NCI-H2171 treated with DMSO at 0.1 percent for 48 hours (cell line): Measurements from ENCODE around the gene ZNF22.

Experiments used
- DNase-seq: peaks from one replicate; lab custom pipeline; 2025; lab: John Stamatoyannopoulos, UW

The ZNF22 gene

DNA sequence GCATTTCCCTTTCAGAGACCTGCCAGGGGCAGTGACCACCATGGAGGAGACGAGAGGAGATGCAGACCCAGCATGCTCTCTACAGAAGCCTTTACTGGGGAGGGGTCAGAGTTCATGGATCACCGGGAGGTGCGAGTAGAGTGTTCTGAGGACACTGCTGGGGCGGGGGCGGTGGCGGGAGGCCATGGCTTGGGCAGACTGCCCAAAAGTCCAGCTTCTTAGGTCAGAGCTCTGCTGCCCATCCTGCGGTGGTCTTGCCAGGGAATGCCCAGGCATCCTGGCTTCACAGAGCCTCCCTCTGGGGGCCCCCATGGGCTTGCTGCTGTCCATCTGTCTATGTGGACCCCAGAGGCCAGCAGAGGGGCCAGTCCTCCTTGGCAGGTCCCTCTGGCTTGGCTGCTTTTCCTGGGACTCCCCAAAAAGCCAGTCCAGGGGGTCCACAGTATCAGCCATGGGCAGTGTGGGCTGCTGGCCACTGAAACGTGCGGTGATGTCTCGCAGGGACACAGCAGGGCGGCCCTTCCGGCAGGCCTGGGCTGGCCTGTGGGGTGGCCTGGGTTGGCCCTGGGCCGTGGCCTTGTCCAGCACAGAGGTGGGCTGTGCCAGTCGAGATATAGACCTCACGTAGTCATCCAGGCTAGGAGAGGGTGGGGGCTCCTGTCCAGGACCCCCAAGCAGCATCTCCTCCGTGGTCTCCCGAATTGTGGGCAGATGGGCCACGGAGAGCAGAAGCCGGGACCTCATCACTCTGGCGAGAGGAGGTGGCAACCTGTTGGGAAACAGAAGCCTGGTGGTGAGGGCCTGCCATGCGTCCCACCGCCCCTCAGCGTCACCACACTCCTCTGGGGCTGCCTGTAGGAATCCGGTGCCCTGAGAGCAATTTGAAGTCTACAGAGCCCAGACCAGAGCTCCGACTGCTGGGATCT is 23.2 kb upstream of the ZNF22 start:
- no peak for DNase-seq

GRCh38 chr10:44978213-44978569 is 22.5 kb upstream of the ZNF22 start:
- DNase-seq = no peak

DNA sequence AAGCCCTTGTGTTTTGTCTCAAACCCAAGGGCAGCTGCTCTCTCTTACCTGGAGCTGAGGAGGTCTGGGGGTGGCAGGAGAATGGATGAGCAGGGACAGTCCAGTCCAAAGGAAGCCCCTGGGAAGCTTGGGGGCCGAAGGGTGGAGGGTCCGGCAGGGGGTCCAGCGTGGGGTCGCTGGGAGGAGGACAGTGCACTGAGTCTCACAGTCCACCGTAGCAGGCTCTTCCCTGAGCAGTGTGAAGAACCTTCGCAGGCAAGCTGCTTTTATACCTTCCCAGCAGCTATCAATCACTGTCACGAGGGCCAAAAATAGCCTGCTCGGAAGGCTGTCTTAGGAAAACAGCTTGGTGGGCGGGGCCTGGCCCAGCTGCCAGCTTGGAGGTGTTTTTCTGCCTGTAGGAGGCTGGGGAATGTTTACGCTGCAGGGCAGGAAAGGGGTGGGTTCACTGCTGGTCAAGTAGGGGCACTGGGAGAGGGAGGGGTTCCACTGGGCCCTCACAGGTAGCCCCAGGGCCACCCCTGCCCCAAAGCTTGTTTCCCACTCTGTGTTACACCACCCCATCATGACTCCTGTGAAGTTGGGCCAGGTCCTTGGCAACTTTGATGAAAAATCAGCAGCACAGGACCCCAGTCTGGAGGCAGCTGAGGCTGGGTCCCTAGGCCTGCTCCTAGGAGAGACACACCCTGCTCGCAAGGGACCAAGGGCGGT is 22.0 kb upstream of the ZNF22 start, which contains the start of gene DEPP1:
Gene DEPP1, minus strand, starts transcription at position 240 of the 711 bp plus-strand sequence. CDS start 779 bp downstream, outside the sequence.
- DNase-seq = peak; percentile 84

- no peak for DNase-seq
These were observed 21.2 kb upstream of the ZNF22 start for GRCh38 chr10:44979281-44980191.

DNA sequence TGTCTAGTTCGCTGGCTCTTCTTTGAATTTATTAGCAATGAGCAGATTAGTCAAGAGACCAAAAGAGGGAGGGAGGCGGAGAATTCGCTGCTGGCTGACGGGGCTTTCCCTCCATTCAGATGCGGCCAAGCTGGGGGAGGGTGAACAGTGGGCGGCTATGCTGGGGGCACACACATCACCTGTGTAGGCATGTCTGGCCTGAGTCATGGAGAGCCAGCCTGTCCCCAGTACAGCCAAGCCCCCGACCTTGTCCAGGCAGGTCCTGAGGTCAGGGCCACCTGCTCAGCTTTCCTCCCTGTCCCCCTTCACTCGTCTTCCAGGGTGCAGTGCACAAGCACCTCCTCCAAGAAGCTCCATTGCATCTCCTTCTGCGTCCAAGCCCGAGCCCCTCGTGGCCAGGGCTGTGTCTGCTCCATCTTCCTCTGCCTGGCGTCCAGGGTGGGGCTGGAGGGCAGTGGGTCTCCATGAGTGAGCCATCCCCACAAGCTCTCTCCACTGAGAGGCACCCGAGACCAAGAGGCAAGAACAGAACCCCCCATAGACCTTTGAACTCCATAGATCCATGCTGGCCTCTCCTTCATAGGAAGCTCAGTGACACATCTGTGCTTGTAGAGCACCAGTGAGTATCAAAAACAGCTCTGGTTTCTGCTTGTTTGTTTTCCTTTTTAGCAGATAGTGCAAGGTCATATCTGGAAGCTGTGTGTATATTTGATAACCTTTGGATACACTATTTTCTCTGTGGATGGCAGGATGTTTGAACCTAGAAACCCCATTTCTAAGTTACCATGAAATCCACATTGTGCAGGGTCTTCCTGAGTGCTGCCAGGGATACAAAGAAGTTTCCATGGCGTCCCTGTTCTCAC is 20.2 kb upstream of the ZNF22 start:
- DNase-seq = no peak

DNA sequence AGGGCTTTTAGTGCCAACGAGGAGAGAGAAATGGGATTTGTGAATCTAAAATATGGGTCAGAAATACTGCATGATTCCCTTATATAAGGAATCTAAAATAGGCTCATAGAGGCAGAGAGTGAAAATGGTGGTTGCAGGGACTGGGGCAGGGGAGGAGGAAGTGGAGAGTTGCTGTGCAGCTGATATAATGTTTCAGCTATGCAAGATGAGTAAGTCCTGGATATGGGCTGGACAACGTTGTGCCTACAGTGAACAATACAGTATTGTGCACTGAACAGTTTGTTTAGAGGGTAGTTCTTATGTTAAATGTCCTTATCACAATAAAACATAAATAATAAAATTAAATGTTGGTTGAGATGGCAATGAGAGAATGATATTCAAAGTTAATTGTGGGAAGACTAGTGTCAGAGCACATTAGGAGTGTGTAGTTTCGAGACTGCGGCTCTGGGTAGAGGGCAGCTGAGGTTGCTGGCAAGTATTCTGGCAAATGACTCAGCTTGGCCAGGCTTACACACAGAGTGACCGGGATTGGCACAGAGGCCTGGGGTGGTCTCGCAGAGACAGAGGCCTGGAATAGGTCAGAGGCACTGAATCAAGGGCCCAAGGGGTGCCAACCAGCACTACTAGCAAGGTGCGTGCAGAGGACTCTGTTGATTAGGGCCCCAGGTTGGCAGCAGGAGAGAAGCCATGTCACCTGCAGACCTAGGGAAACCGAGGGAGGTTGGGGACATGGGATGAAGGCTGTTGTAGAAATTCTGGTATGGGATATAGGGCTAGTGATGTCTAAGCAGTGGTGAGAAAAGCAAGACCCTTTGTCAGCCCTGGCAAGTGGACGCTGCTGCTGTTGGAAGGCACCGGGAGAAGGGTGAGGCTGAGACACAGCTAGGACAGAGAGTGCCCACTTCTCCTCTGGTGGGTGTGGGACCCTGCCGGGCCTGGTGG is 19.3 kb upstream of the ZNF22 start:
- no peak for DNase-seq

GRCh38 chr10:44982114-44982460 is 18.6 kb upstream of the ZNF22 start:
- DNase-seq = no peak

GRCh38 chr10:44982496-44982895 is 18.2 kb upstream of the ZNF22 start:
- DNase-seq = no peak

- no peak for DNase-seq
These were observed 17.4 kb upstream of the ZNF22 start for GRCh38 chr10:44983066-44983894.

DNA sequence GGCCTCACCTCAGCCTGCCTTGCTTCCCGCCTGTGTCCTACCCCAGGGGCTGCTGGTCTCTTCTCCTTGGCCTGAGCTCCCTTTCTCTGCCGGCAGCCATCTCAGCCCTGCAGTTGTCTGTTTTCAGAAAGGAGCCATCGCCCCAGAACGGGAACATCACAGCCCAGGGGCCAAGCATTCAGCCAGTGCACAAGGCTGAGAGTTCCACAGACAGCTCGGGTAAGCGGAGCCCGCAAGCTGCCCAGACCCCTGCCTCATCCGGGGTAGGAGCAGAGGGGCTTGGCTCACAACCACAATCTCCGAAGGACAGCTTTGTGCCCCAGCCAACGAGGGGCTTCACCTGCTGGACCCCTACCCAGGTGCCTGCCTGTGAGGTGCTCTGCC is 16.8 kb upstream of the ZNF22 start:
- DNase-seq = no peak

- DNase-seq = no peak
These were observed 16.0 kb upstream of the ZNF22 start for GRCh38 chr10:44984671-44985101.

DNA sequence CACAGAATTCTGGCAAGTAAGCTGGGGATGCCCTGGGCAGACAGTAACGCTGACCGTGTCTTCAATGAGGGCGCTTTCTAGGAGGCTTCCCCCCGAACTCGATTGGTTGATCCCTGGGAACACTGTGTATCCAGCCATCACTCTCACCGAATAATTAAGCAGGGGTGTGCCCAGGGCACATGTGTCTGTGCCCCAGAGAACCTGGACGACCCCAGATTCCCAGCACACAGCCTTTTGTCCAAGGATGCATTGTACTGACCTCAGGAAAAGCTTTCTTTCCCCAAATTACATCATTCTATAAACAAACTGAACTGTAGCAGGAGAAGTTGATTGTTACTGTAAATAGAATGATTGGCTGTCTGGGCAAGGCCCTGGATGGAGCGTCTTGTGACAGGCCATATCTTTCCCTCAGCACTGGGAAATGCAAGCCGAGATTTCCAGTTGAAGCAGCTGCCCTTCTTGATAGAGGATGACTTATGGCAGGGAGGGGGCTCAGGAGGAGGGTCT is 15.5 kb upstream of the ZNF22 start:
- DNase-seq = no peak

DNA sequence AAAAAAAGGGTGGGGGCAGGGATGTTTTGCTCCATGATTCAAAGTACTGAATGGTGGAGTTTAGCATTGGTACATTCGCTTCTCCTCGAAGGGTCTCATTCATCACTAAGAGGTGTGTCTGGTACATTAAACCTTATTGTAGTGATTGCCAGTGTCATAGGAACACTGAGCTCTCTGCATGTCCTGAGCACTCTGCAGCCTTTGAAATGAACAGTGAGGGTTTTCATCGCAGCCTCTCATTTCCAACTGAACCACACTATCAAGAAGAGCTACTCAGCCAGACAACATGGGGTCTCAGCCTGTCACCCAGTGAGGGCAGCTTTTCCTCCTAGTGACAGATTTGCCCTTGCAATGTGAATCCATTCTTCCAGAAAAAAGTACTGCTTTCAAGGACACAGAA is 14.5 kb upstream of the ZNF22 start:
- no peak for DNase-seq

DNA sequence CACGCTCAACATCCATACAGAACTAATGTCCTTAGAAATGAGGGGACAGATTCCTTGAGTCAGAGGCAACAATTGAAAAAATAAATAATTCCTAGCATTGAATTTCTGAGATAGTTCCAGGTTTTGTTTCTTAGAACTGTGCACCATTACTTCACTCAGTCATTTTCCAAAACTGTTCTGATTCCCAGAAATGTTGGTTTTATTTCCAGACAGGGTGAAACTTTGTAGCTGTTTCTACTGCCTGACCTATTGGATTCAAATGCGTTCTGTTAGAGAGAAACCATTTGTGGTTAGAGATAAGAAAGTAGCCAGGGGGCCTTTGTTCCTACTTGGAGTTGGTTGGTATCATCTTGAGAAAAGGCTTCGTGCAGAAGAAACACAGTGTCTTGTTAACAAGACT is 14.1 kb upstream of the ZNF22 start:
- DNase-seq = no peak

- no peak for DNase-seq
These were observed 11.7 kb upstream of the ZNF22 start for GRCh38 chr10:44988957-44989585.

- DNase-seq = no peak
These were observed 11.0 kb upstream of the ZNF22 start for GRCh38 chr10:44989597-44990301.

- DNase-seq = no peak
These were observed 10.4 kb upstream of the ZNF22 start for GRCh38 chr10:44990302-44990655.

DNA sequence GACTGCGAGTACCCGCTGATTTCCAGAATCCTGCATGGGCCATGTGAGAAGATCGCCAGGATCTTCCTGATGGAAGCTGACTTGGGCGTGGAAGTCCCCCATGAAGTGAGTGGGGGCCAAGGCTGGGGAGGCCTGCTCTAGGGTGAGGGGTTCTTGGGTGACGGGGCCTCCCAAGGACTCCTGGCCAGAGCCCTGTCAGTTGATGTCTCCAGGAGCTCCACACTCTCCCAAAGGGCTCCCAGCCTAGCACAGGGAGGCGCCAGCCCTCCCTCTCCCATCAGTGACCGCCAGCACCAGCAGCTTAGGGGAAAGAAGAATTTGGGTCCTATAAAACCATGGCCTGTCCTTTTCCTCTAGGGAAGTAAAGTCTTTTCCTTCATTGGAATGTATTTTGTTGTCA is 9.8 kb upstream of the ZNF22 start:
- no peak for DNase-seq
